IMR-90 (cell line): ENCODE results near the gene BHLHA15. TPM values are rescaled to one million over a fixed set of nuclear protein-coding genes. Genes with fewer than 3 reads are reported as not detected.

Experiments used
- ATAC-seq: fragments of 200-7000 bp; cut with Tn5 transposase; 2 replicates; pipeline ENCODE4 v1.9.1; 2020; ENCODE audit warnings: low read depth, mild to moderate bottlenecking, moderate library complexity
- BruUV-seq: library from RNA; stranded (reverse); fragments of 400-500 nt; replicated peaks from 2 replicates; lab custom pipeline; 2021; lab: Mats Ljungman, UMichigan
- CTCF ChIA-PET: fragments of 300-600 bp; formaldehyde crosslinking; extraction: SDS; loops from one replicate; lab custom pipeline; 2021; ENCODE audit warnings: antibody characterized with exemption; lab: Yijun Ruan, JAX
- POLR2A ChIA-PET: fragments of 300-600 bp; sonication (Branson Sonifier 250); formaldehyde crosslinking; loops from one replicate; lab custom pipeline; 2022; ENCODE audit warnings: antibody characterized with exemption; ENCODE audit not compliant: unreplicated experiment; lab: Charles Lee
- DNase-seq: peaks from one replicate; pipeline ENCODE4 v3.0.0; 2013
- H2AFZ ChIP-seq: replicated peaks from 2 replicates; pipeline ENCODE3; 2013; ENCODE audit warnings: low read length, mild to moderate bottlenecking; ENCODE audit not compliant: poor library complexity
- H2AK5ac ChIP-seq: 2 replicates; pipeline ENCODE4 v1.6.1; 2013; ENCODE audit warnings: low read depth, low read length, inconsistent platforms
- H2AK9ac ChIP-seq: replicated peaks from 2 replicates; pipeline ENCODE3; 2013; ENCODE audit warnings: mild to moderate bottlenecking, low read depth, low read length, moderate library complexity; ENCODE audit not compliant: poor library complexity
- H2BK120ac ChIP-seq: 2 replicates; pipeline ENCODE4 v1.6.1; 2013; ENCODE audit warnings: low read depth, low read length, inconsistent platforms
- H2BK15ac ChIP-seq: 3 replicates; pipeline ENCODE4 v1.6.1; 2013; ENCODE audit warnings: low read depth, low read length, inconsistent platforms
- H2BK20ac ChIP-seq: 2 replicates; pipeline ENCODE4 v1.6.1; 2013; ENCODE audit warnings: low read depth, mild to moderate bottlenecking, inconsistent platforms, low read length, moderate library complexity
- H2BK5ac ChIP-seq: 2 replicates; pipeline ENCODE4 v1.6.1; 2013; ENCODE audit warnings: mild to moderate bottlenecking, low read depth, low read length, inconsistent platforms; ENCODE audit not compliant: poor library complexity, severe bottlenecking
- H3K14ac ChIP-seq: replicated peaks from 2 replicates; pipeline ENCODE4 v1.6.1; 2013; ENCODE audit warnings: low read depth, low read length, inconsistent platforms
- H3K18ac ChIP-seq: 2 replicates; pipeline ENCODE4 v1.6.1; 2013; ENCODE audit warnings: low read depth, low read length, control low read depth
- H3K23ac ChIP-seq: 2 replicates; pipeline ENCODE4 v1.6.1; 2013; ENCODE audit warnings: low read depth, low read length, inconsistent platforms
- H3K27ac ChIP-seq: 2 replicates; pipeline ENCODE4 v1.5.1; 2013; ENCODE audit warnings: mild to moderate bottlenecking, control low read depth, low read length; ENCODE audit not compliant: insufficient read depth
- H3K27me3 ChIP-seq: 2 replicates; pipeline ENCODE4 v1.6.1; 2013; ENCODE audit warnings: low read length; ENCODE audit not compliant: control insufficient read depth, insufficient read depth
- H3K36me3 ChIP-seq: 2 replicates; pipeline ENCODE4 v1.6.1; 2013; ENCODE audit warnings: low read length, mixed read lengths; ENCODE audit not compliant: control insufficient read depth, insufficient read depth
- H3K4ac ChIP-seq: 2 replicates; pipeline ENCODE4 v1.6.1; 2013; ENCODE audit warnings: low read depth, low read length, inconsistent platforms
- H3K4me1 ChIP-seq: 2 replicates; pipeline ENCODE4 v1.6.1; 2013; ENCODE audit warnings: low read length, mixed read lengths; ENCODE audit not compliant: control insufficient read depth, insufficient read depth
- H3K4me2 ChIP-seq: 2 replicates; pipeline ENCODE4 v1.6.1; 2013; ENCODE audit warnings: low read depth, mild to moderate bottlenecking, control low read depth, low read length, moderate library complexity
- H3K4me3 ChIP-seq: 2 replicates; pipeline ENCODE4 v1.5.1; 2013; ENCODE audit warnings: low read depth, mild to moderate bottlenecking, control low read depth, low read length, moderate library complexity; ENCODE audit not compliant: insufficient read depth
- H3K56ac ChIP-seq: 2 replicates; pipeline ENCODE4 v1.6.1; 2013; ENCODE audit warnings: low read length, inconsistent platforms; ENCODE audit not compliant: insufficient read depth; ENCODE audit errors: extremely low read depth
- H3K79me1 ChIP-seq, 2 experiments: 2 replicates each; pipeline ENCODE4 v1.6.1; 2013; ENCODE audit warnings: low read length in 2 of 2, inconsistent platforms in 1 of 2, low read depth in 1 of 2
- H3K9ac ChIP-seq: 2 replicates; pipeline ENCODE4 v1.6.1; 2013; ENCODE audit warnings: low read depth, low read length, control low read depth
- H3K9me1 ChIP-seq: 2 replicates; pipeline ENCODE4 v1.6.1; 2013; ENCODE audit warnings: low read length, inconsistent platforms; ENCODE audit not compliant: insufficient read depth
- H3K9me3 ChIP-seq: 2 replicates; pipeline ENCODE4 v1.6.1; 2013; ENCODE audit warnings: low read length; ENCODE audit not compliant: control insufficient read depth, insufficient read depth
- H4K20me1 ChIP-seq: 2 replicates; pipeline ENCODE4 v1.6.1; 2013; ENCODE audit warnings: low read length, inconsistent platforms; ENCODE audit not compliant: insufficient read depth
- H4K5ac ChIP-seq: 2 replicates; pipeline ENCODE4 v1.6.1; 2013; ENCODE audit warnings: mild to moderate bottlenecking, low read depth, low read length, control low read depth
- H4K8ac ChIP-seq, 2 experiments: 2 replicates each; pipeline ENCODE4 v1.6.1; 2013; ENCODE audit warnings: low read depth in 2 of 2, low read length in 2 of 2, control low read depth in 1 of 2, inconsistent platforms in 1 of 2
- H4K91ac ChIP-seq: 2 replicates; pipeline ENCODE4 v1.6.1; 2013; ENCODE audit warnings: low read depth, low read length, inconsistent platforms; ENCODE audit not compliant: insufficient read depth
- BHLHE40 ChIP-seq: fragments of 150-350 bp; IDR thresholded peaks from 2 replicates; pipeline ENCODE4 v1.6.1; 2016; ENCODE audit warnings: mild to moderate bottlenecking, low read depth, low read length
- CEBPB ChIP-seq: IDR thresholded peaks from 2 replicates; pipeline ENCODE4 v1.6.1; 2012; ENCODE audit warnings: low read depth, low read length, improper control_type of control experiment
- CHD1 ChIP-seq: IDR thresholded peaks from 2 replicates; pipeline ENCODE4 v1.6.1; 2012; ENCODE audit warnings: low read depth, low read length, improper control_type of control experiment
- FOS ChIP-seq: fragments of 150-350 bp; IDR thresholded peaks from 2 replicates; pipeline ENCODE4 v1.6.1; 2016; ENCODE audit warnings: low read depth, low read length
- MAFK ChIP-seq: IDR thresholded peaks from 2 replicates; pipeline ENCODE4 v1.6.1; 2012; ENCODE audit warnings: low read depth, low read length, improper control_type of control experiment
- MAZ ChIP-seq: IDR thresholded peaks from 2 replicates; pipeline ENCODE4 v1.6.1; 2012; ENCODE audit warnings: low read depth, mild to moderate bottlenecking, low read length, improper control_type of control experiment, moderate library complexity, borderline replicate concordance
- MXI1 ChIP-seq: IDR thresholded peaks from 2 replicates; pipeline ENCODE4 v1.6.1; 2012; ENCODE audit warnings: low read depth, mild to moderate bottlenecking, low read length, moderate library complexity, borderline replicate concordance
- NFE2L2 ChIP-seq: fragments of 150-350 bp; IDR thresholded peaks from 2 replicates; pipeline ENCODE4 v1.6.1; 2016; ENCODE audit warnings: low read depth, mild to moderate bottlenecking, low read length
- POLR2A ChIP-seq: IDR thresholded peaks from 2 replicates; pipeline ENCODE4 v1.6.1; 2012; ENCODE audit warnings: mild to moderate bottlenecking, low read depth, low read length
- RAD21 ChIP-seq: IDR thresholded peaks from 2 replicates; pipeline ENCODE4 v1.6.1; 2012; ENCODE audit warnings: low read length, improper control_type of control experiment
- RCOR1 ChIP-seq: IDR thresholded peaks from 2 replicates; pipeline ENCODE4 v1.6.1; 2012; ENCODE audit warnings: mild to moderate bottlenecking, low read length, improper control_type of control experiment; ENCODE audit not compliant: insufficient replicate concordance
- RFX5 ChIP-seq: IDR thresholded peaks from 2 replicates; pipeline ENCODE4 v1.8.0; 2012; ENCODE audit warnings: low read depth, mild to moderate bottlenecking, low read length, moderate library complexity
- SMC3 ChIP-seq: fragments of 150-350 bp; IDR thresholded peaks from 2 replicates; pipeline ENCODE4 v1.6.1; 2016; ENCODE audit warnings: low read depth, mild to moderate bottlenecking, antibody characterized with exemption, low read length, moderate library complexity
- WGBS, 2 experiments: methylation state at CpG; one replicate each; pipeline versions ENCODE4 v1.1.5 to v1.1.7; 2013; ENCODE audit warnings: missing lambda C conversion rate in 2 of 2; ENCODE audit not compliant: insufficient read length in 1 of 2; ENCODE audit errors: extremely low coverage in 2 of 2; 5-methylcytosine and 5-hydroxymethylcytosine counted together
- dilution Hi-C: fragments of 300-500 bp; cut with HindIII; formaldehyde crosslinking; loops from one replicate; pipeline ENCODE4 v1.14.3; 2018; ENCODE audit warnings: low sequenced_read_pairs; ENCODE audit not compliant: unreplicated experiment
- in situ Hi-C: fragments of 300-500 bp; cut with MboI; formaldehyde crosslinking; loops from 3 replicates; pipeline ENCODE4 v1.14.3; 2019; ENCODE audit warnings: low sequenced_read_pairs, inconsistent platforms, mixed read lengths
- intact Hi-C: fragments of 100-400 bp; cut with micrococcal nuclease; formaldehyde crosslinking; loops from 2 replicates; pipeline ENCODE4 v1.10.0; 2022
- polyA plus RNA-seq, 3 experiments: library from polyadenylated mRNA; depleted of rRNA; stranded (reverse); fragments of >200 nt; gene quantifications; 2 replicates each; pipeline ENCODE4 v1.2.3, GENCODE V29; 2012; ENCODE audit warnings: low replicate concordance in 1 of 3
- total RNA-seq: library from RNA; depleted of rRNA; stranded (reverse); fragments of >200 nt; gene quantifications from 2 replicates; pipeline ENCODE4 v1.2.3, GENCODE V29; 2012
- TF ChIP-seq, protein P1 (sequence below): conservative IDR thresholded peaks from 2 replicates; pipeline ENCODE4 v1.5.1; 2012; ENCODE audit warnings: mild to moderate bottlenecking, low read depth, low read length, improper control_type of control experiment
- TF ChIP-seq, protein P2 (sequence below): fragments of 150-350 bp; IDR thresholded peaks from 2 replicates; pipeline ENCODE4 v1.6.1; 2016; ENCODE audit warnings: low read depth, mild to moderate bottlenecking, low read length, moderate library complexity, borderline replicate concordance
- TF ChIP-seq, protein P3 (sequence below): fragments of 150-350 bp; IDR thresholded peaks from 2 replicates; pipeline ENCODE4 v1.6.1; 2017; ENCODE audit warnings: mild to moderate bottlenecking, antibody characterized with exemption, low read length, low read depth

BHLHA15 gene
- total and polyA plus RNA-seq, 2 of the 4 experiments (the other 2 are of a cell fraction): not detected

DNA sequence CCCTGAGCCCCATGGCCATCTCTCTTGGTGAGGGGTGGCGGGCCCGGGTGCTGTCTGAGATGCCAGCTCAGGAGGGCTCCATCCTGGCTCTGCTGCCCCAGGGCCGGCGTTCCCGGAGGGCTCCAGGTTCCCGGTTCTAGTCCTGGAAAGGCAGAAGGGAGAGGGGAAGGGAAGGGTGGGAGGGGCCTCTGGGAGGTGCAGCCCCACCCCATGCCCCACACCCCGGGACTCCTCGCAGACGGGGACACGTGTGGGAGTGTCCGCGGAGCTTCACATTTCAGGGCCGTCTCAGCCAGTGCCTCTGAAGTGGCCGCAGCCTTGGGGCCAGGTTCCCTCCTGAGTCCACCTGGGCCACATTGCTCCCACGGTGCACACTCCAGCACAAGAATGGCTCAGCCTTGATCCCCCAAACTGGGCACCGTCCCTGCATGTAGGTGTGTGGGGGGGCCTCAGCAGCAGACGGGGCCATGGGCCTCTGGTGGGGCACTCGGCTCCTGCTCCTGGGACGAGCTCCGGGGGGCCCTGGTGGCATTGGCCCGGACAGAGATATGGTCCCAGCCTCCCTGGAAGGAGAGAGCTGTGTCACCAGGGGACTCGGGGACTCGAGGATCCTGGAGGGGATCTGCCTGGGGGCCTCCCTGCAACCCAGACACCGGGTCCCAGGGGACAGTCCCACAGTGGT, 5.8 kb downstream of the BHLHA15 start:
- dilution Hi-C loops: no loop called here

More for the DNA sequence above, 5.8 kb downstream of the BHLHA15 start:
- Histone ChIP-seq H4K8ac (no peak overlapping the region), H3K9ac (no peak overlapping the region), H2BK120ac (no peak overlapping the region), H2AK5ac (no peak overlapping the region), H4K91ac (no peak overlapping the region), H3K36me3 (peaks cover 23% of the 10 kb centered on the region), H3K9me3 (no peaks in the 10 kb centered on the region), H4K5ac (no peak overlapping the region), H3K14ac (no peak overlapping the region), H3K23ac (no peak overlapping the region), H3K79me1 (no peaks in the 10 kb centered on the region), H3K9me1 (no peaks in the 10 kb centered on the region), H3K4me1 (peaks cover 3% of the 10 kb centered on the region), H4K20me1 (no peaks in the 10 kb centered on the region), H3K4me3 (no peak overlapping the region), H2AFZ (no peak overlapping the region), H3K4ac (no peak overlapping the region), H2BK5ac (no peak overlapping the region), H2BK20ac (no peak overlapping the region), H2BK15ac (no peak overlapping the region), H3K56ac (no peak overlapping the region), H2AK9ac (no peak overlapping the region), H3K27me3 (no peaks in the 10 kb centered on the region), H3K4me2 (no peak overlapping the region), H3K27ac (no peak overlapping the region), H3K18ac (no peak overlapping the region)
- ATAC-seq (no peak), DNase-seq (no peak)
- in situ Hi-C loops: no loop called here
- BruUV-seq: no TSS peak
- TF ChIP-seq, protein P1, sequence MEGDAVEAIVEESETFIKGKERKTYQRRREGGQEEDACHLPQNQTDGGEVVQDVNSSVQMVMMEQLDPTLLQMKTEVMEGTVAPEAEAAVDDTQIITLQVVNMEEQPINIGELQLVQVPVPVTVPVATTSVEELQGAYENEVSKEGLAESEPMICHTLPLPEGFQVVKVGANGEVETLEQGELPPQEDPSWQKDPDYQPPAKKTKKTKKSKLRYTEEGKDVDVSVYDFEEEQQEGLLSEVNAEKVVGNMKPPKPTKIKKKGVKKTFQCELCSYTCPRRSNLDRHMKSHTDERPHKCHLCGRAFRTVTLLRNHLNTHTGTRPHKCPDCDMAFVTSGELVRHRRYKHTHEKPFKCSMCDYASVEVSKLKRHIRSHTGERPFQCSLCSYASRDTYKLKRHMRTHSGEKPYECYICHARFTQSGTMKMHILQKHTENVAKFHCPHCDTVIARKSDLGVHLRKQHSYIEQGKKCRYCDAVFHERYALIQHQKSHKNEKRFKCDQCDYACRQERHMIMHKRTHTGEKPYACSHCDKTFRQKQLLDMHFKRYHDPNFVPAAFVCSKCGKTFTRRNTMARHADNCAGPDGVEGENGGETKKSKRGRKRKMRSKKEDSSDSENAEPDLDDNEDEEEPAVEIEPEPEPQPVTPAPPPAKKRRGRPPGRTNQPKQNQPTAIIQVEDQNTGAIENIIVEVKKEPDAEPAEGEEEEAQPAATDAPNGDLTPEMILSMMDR: no peak
- TF ChIP-seq RAD21 (no peak), CEBPB (no peak), FOS (no peak), MXI1 (no peak), RCOR1 (no peak), CHD1 (no peak), MAZ (no peak), RFX5 (no peak), SMC3 (no peak), MAFK (no peak), POLR2A (no peak), BHLHE40 (no peak), NFE2L2 (no peak)
- TF ChIP-seq, protein P2, sequence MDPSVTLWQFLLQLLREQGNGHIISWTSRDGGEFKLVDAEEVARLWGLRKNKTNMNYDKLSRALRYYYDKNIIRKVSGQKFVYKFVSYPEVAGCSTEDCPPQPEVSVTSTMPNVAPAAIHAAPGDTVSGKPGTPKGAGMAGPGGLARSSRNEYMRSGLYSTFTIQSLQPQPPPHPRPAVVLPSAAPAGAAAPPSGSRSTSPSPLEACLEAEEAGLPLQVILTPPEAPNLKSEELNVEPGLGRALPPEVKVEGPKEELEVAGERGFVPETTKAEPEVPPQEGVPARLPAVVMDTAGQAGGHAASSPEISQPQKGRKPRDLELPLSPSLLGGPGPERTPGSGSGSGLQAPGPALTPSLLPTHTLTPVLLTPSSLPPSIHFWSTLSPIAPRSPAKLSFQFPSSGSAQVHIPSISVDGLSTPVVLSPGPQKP: no peak
- TF ChIP-seq, protein P3, sequence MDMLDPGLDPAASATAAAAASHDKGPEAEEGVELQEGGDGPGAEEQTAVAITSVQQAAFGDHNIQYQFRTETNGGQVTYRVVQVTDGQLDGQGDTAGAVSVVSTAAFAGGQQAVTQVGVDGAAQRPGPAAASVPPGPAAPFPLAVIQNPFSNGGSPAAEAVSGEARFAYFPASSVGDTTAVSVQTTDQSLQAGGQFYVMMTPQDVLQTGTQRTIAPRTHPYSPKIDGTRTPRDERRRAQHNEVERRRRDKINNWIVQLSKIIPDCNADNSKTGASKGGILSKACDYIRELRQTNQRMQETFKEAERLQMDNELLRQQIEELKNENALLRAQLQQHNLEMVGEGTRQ: no peak
- WGBS, 2 experiments: 90% methylated on average over 16 of the region's 24 CpGs; no CpG with 5 or more reads in 1 of the 2 experiments
- ChIA-PET CTCF (no interaction called here), POLR2A (no interaction called here)
- intact Hi-C loops: no loop called here
